ENCODE data around the gene NID1. TPM values are rescaled to one million over a fixed set of nuclear protein-coding genes. Genes with fewer than 3 reads are reported as not detected.
"Not testable (repeated sequence)": the region's sequence is repeated elsewhere in the genome, so short reads cannot be mapped to it uniquely, and the experiment has no call there.

NID1 gene
- total and polyA plus RNA-seq, 10 donors = 6.8 to 178 (median 81.2) TPM

DNA sequence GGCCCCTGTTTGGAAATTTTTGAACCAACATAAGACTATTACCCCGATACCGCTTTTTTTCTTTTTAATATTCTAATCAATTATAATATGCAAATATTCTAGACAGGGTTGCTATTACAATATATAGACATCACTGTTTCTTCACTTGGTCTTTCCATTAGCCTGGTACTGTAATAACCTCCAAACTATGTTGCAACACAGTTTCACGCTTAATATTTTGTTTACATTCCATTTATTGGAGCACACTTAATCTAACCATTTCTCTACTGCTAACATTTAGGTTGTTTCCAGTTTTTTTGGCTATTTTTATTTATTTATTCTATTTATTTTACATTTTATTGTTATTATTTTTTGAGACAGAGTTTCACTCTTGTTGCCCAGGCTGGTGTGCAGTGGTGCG lies 17.6 kb upstream of the NID1 start:
- Histone ChIP-seq H3K9me3 (peaks cover 0 to 5% (median 0%) of the 10 kb centered on the region in 8 donors), H3K4me3 (no peak overlapping the region), H3K27ac (no peak overlapping the region), H3K36me3 (no peaks in the 10 kb centered on the region), H3K27me3 (replicated peaks in 1 of 7) (no peaks in the 10 kb centered on the region), H3K4me1 (no peaks in the 10 kb centered on the region)
- no peak for DNase-seq
- intact Hi-C loops (cut with DNase I; ENCODE audit: low total_unique reads) = no loop called here
- TF ChIP-seq POLR2AphosphoS5 (IDR thresholded peaks at IDR 0.05) (no peak), POLR2A (IDR thresholded peaks at IDR 0.05) (no peak)
- TF ChIP-seq, protein P1, sequence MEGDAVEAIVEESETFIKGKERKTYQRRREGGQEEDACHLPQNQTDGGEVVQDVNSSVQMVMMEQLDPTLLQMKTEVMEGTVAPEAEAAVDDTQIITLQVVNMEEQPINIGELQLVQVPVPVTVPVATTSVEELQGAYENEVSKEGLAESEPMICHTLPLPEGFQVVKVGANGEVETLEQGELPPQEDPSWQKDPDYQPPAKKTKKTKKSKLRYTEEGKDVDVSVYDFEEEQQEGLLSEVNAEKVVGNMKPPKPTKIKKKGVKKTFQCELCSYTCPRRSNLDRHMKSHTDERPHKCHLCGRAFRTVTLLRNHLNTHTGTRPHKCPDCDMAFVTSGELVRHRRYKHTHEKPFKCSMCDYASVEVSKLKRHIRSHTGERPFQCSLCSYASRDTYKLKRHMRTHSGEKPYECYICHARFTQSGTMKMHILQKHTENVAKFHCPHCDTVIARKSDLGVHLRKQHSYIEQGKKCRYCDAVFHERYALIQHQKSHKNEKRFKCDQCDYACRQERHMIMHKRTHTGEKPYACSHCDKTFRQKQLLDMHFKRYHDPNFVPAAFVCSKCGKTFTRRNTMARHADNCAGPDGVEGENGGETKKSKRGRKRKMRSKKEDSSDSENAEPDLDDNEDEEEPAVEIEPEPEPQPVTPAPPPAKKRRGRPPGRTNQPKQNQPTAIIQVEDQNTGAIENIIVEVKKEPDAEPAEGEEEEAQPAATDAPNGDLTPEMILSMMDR (IDR thresholded peaks at IDR 0.05 in 8 of 11, conservative IDR thresholded peaks at IDR 0.05 in 3 of 11) = no peak
- 74 to 98% (median 96%) methylated on average over 4 of the region's 4 CpGs for WGBS, 5 donors

DNA sequence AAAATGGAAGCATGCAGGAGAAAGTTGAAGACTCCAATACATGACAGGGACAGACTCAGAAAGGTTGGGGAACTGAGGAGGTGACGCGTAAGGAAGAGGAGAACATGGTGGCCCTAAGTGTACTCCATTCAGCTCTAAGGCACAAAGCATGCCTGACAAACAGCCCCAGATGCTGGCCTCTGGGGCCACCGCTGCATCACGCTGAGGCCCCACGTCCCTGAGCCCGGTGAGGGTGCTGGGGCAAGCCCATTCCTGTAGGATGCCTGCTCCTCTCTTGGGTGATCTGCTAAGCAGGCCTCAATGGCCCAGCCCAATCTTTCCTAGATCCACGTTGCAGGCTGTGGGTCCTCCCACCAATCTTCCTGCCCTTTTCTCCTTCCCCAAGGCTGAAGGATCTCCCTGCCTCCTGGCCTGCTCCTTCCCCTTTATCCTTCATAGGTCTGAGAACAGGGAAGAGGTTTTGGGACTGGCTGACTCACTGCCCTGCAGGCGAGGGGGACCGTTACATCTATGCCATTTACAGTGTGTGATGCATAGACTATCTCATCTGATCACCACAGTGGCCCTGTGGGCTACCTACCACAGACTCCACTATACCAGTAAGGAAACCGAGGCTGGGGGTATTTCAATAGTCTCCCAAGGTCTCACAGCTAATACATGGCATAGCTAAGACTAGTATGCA lies 16.8 kb upstream of the NID1 start:
- intact Hi-C loops (cut with DNase I; ENCODE audit: low total_unique reads) = no loop called here
- TF ChIP-seq POLR2AphosphoS5 (IDR thresholded peaks at IDR 0.05) (no peak), POLR2A (IDR thresholded peaks at IDR 0.05) (no peak)
- TF ChIP-seq, protein P1 (IDR thresholded peaks at IDR 0.05 in 8 of 11, conservative IDR thresholded peaks at IDR 0.05 in 3 of 11) = no peak

DNA sequence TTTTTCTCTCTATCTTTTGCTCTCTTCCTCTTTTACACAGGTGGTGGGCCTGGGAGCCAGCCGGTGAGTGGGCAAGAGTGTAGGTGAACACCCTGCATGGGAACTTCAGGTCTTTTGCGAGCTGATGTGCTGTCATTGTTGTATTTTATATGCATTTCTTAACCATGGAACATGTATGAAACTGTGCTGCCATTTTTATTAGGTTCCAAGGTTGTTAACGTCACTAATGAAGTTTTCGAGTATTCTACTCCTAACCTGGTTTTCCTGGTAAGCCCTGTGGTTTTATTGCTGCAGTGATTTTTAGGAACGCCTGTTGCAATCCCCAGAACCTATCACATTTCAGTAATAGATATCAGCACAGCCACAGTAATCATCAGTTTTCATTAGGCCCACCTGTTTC lies 14.8 kb upstream of the NID1 start:
- Histone ChIP-seq H3K36me3 (no peaks in the 10 kb centered on the region), H3K27ac (no peak overlapping the region), H3K4me3 (no peak overlapping the region), H3K4me1 (no peaks in the 10 kb centered on the region), H3K27me3 (replicated peaks in 1 of 7) (no peaks in the 10 kb centered on the region), H3K9me3 (peaks cover 0 to 5% (median 0%) of the 10 kb centered on the region in 8 donors)
- intact Hi-C loops (cut with DNase I; ENCODE audit: low total_unique reads) = no loop called here
- DNase-seq = no peak
- TF ChIP-seq POLR2AphosphoS5 (IDR thresholded peaks at IDR 0.05) (no peak), POLR2A (IDR thresholded peaks at IDR 0.05) (no peak)
- TF ChIP-seq, protein P1 (IDR thresholded peaks at IDR 0.05 in 8 of 11, conservative IDR thresholded peaks at IDR 0.05 in 3 of 11) = no peak
- 90 to 95% (median 93%) methylated on average over 5 of the region's 5 CpGs for WGBS, 5 donors

More for the DNA sequence above, 16.8 kb upstream of the NID1 start:
- Histone ChIP-seq H3K27ac (no peak overlapping the region), H3K36me3 (no peaks in the 10 kb centered on the region), H3K4me3 (no peak overlapping the region), H3K9me3 (peaks cover 0 to 5% (median 0%) of the 10 kb centered on the region in 8 donors), H3K27me3 (replicated peaks in 1 of 7) (no peaks in the 10 kb centered on the region), H3K4me1 (no peaks in the 10 kb centered on the region)
- DNase-seq = no peak
- WGBS, 5 donors = 88 to 92% (median 89%) methylated on average over 10 of the region's 10 CpGs

DNA sequence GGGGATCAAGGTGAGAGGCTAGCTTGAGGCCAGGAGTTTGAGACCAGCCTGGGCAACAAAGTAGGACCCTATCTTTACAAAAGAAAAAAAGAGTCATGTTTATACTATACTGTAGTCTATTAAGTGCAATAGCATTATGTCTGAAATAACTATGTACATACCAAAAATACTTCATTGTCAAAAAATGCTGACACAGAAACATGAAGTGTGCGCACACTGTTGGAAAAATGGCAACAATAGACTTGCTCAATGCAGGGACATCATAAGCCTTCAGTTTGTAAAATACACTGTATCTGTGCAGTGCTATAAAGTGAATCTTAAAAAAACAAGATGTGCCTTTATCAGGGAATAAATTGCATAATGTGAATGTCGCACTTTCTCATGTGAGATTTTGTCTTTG lies 14.1 kb upstream of the NID1 start:
- Histone ChIP-seq H3K9me3 (peaks cover 0 to 5% (median 0%) of the 10 kb centered on the region in 8 donors), H3K36me3 (no peaks in the 10 kb centered on the region), H3K27me3 (replicated peaks in 1 of 7) (no peaks in the 10 kb centered on the region), H3K27ac (no peak overlapping the region), H3K4me1 (no peaks in the 10 kb centered on the region), H3K4me3 (no peak overlapping the region)
- no peak for TF ChIP-seq POLR2A (IDR thresholded peaks at IDR 0.05)
- no peak for TF ChIP-seq POLR2AphosphoS5 (IDR thresholded peaks at IDR 0.05)
- TF ChIP-seq, protein P1 (IDR thresholded peaks at IDR 0.05 in 8 of 11, conservative IDR thresholded peaks at IDR 0.05 in 3 of 11) = no peak
- no peak for DNase-seq
- intact Hi-C loops (cut with DNase I; ENCODE audit: low total_unique reads) = no loop called here
- 89 to 99% (median 90%) methylated on average over 2 of the region's 2 CpGs for WGBS, 5 donors

DNA sequence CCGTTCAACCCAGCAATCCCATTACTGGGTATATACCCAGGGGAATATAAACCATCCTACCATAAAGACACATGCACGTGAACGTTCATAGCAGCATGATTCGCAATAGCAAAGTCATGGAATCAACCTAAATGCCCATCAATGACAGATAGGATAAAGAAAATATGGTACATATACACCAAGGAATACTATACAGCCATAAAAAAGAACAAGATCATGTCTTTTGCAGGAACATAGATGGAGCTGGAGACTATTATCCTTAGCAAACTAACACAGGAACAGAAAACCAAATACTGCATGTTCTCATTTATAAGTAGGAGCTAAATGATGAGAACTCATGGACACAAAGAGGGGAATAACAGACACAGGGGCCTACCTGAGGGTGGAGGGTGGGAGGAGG lies 13.2 kb upstream of the NID1 start:
- H3K27me3 ChIP-seq (replicated peaks in 1 of 7); H3K4me3 ChIP-seq; intact Hi-C loops (cut with DNase I; ENCODE audit: low total_unique reads); DNase-seq; H3K9me3 ChIP-seq; H3K4me1 ChIP-seq; H3K36me3 ChIP-seq; H3K27ac ChIP-seq: not testable (repeated sequence)
- WGBS, 5 donors = 87 to 95% (median 94%) methylated on average over 4 of the region's 4 CpGs

All from spleen (tissue), 11 donors.